ENCODE data around the gene MAPRE2.
A peak's percentile ranks its signal among the peaks of the same experiment; 100 is the strongest.
"Not testable (repeated sequence)": the region's sequence is repeated elsewhere in the genome, so short reads cannot be mapped to it uniquely, and the experiment has no call there.

Gene MAPRE2

GRCh38 chr18:35127201-35127600 is 86.0 kb downstream of the MAPRE2 start:
- DNase-seq, result no peak

GRCh38 chr18:35128675-35129074 is 87.5 kb downstream of the MAPRE2 start:
- DNase-seq, result no peak

- DNase-seq, result no peak
These were observed 89.0 kb downstream of the MAPRE2 start for GRCh38 chr18:35130236-35130635.

GRCh38 chr18:35131387-35132020 is 90.3 kb downstream of the MAPRE2 start:
- no peak for DNase-seq

- no peak for DNase-seq
These were observed 91.0 kb downstream of the MAPRE2 start for GRCh38 chr18:35132021-35132902.

GRCh38 chr18:35134190-35134730 is 93.0 kb downstream of the MAPRE2 start:
- DNase-seq, result no peak

- DNase-seq, result no peak
These were observed 93.7 kb downstream of the MAPRE2 start for GRCh38 chr18:35134791-35135531.

GRCh38 chr18:35136248-35136647 is 95.0 kb downstream of the MAPRE2 start:
- DNase-seq, result no peak

GRCh38 chr18:35136885-35137284 is 95.7 kb downstream of the MAPRE2 start:
- no peak for DNase-seq

GRCh38 chr18:35137632-35138031 is 96.4 kb downstream of the MAPRE2 start:
- no peak for DNase-seq

GRCh38 chr18:35138773-35139172 is 97.6 kb downstream of the MAPRE2 start:
- no peak for DNase-seq

- no peak for DNase-seq
These were observed 98.3 kb downstream of the MAPRE2 start for GRCh38 chr18:35139517-35139916.

GRCh38 chr18:35141077-35141476 is 99.9 kb downstream of the MAPRE2 start:
- no peak for DNase-seq

- no peak for DNase-seq
These were observed 100.5 kb downstream of the MAPRE2 start for GRCh38 chr18:35141567-35142274.

- no peak for DNase-seq
These were observed 101.0 kb downstream of the MAPRE2 start for GRCh38 chr18:35142275-35142615.

- peak; percentile 46 for DNase-seq
These were observed 102.7 kb downstream of the MAPRE2 start for GRCh38 chr18:35143622-35144596.

GRCh38 chr18:35144698-35145097 is 103.5 kb downstream of the MAPRE2 start:
- no peak for DNase-seq

- DNase-seq, result not testable (repeated sequence)
These were observed 109.0 kb downstream of the MAPRE2 start for GRCh38 chr18:35150195-35150594.

GRCh38 chr18:35153609-35154272 is 112.5 kb downstream of the MAPRE2 start:
- no peak for DNase-seq

- peak; percentile 24 for DNase-seq
These were observed 114.3 kb downstream of the MAPRE2 start for GRCh38 chr18:35155398-35156117.

Measured in fibroblast of upper back skin (primary cell).